Thyroid gland (tissue), 4 donors: Measurements from ENCODE around the gene CREBL2.

Source experiments
- CTCF ChIP-seq, 6 experiments: fragments of 200-600 bp in 3 of 6; fragments of 450-650 bp in 3 of 6; sonication (generic) in 3 of 6; IDR thresholded peaks; one replicate each; pipeline ENCODE4 v1.5.1; 2016 to 2019; ENCODE audit warnings: antibody characterized with exemption in 6 of 6, mild to moderate bottlenecking in 2 of 6, inconsistent platforms in 1 of 6, moderate library complexity in 1 of 6
- POLR2A ChIP-seq, 2 donors: fragments of 450-650 bp; IDR thresholded peaks; one replicate each; pipeline ENCODE4 v1.6.1; 2017; ENCODE audit warnings: antibody characterized with exemption in 2 of 2, mild to moderate bottlenecking in 2 of 2, moderate library complexity in 1 of 2

- TF ChIP-seq CTCF (IDR thresholded peaks at IDR 0.05) (no peak), POLR2A (IDR thresholded peaks at IDR 0.05) (no peak)
These were observed 72.0 kb downstream of the CREBL2 start for GRCh38 chr12:12683725-12684124.
